Dendritic cell treated with granulocyte-macrophage colony-stimulating factor and Interleukin-4, amounts not matched to agents 40 ng/mL and 50 ng/mL, for 4 days (primary cell): ENCODE measurements around the gene HIPK1.
"Not testable (repeated sequence)": the region's sequence is repeated elsewhere in the genome, so short reads cannot be mapped to it uniquely, and the experiment has no call there.

Source experiments
- H3K27ac Mint-ChIP-seq: one replicate; pipeline ENCODE4 v1.8.0; 2022; ENCODE audit warnings: mild to moderate bottlenecking, mixed read lengths
- H3K27me3 Mint-ChIP-seq: one replicate; pipeline ENCODE4 v1.8.0; 2022; ENCODE audit warnings: mild to moderate bottlenecking, mixed read lengths
- H3K36me3 Mint-ChIP-seq: one replicate; pipeline ENCODE4 v1.8.0; 2022; ENCODE audit warnings: low read depth, mixed read lengths
- H3K4me1 Mint-ChIP-seq: one replicate; pipeline ENCODE4 v1.8.0; 2022; ENCODE audit warnings: low read depth, mixed read lengths
- H3K4me3 Mint-ChIP-seq: one replicate; pipeline ENCODE4 v1.8.0; 2022; ENCODE audit warnings: mild to moderate bottlenecking, moderate library complexity, mixed read lengths
- H3K9me3 Mint-ChIP-seq: one replicate; pipeline ENCODE4 v1.8.0; 2022; ENCODE audit warnings: mixed read lengths
- intact Hi-C: fragments of 100-400 bp; cut with micrococcal nuclease; formaldehyde crosslinking; loops from one replicate; pipeline ENCODE4 v1.15.0; 2022

HIPK1 gene

DNA sequence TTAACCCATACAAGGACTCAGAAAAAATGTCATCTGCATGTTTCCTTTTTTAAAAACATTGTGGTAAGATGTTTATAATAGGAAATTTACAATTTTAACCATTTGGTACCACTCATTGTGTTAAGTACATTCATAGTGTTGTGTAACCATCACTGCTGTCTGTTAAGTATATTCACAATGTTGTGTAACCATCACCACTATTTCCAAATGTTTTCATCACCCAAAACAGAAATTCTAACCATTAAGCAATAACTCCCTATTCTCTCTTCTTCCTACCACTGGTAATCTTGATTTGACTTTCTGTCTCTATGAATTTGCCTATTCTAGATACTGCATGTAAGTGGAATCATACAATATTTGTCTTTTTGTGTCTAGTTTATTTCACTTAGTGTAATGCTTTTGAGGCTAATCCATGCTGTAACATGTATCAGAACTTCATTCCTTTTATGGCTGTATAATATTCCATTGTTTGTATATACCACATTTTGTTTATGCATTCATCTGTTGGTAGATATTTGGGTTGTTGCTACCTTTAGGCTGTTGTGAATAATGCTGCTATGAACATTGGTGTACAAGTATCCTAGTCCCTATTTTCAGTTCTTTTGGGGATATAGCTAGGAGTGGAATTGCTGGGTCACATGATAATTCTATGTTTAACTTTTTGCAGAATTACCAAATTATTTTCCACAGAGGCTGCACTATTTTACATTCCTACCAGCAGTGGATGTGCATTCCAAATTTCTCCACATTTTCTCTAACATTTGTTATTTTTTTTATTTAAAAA lies 14.1 kb downstream of the HIPK1 start:
- Mint-ChIP-seq H3K36me3 (peaks cover 66% of the 10 kb centered on the region), H3K27me3 (no peaks in the 10 kb centered on the region), H3K4me3 (no peak overlapping the region), H3K4me1 (peaks cover 73% of the 10 kb centered on the region), H3K27ac (no peak overlapping the region), H3K9me3 (no peaks in the 10 kb centered on the region)
- intact Hi-C loops = no loop called here

DNA sequence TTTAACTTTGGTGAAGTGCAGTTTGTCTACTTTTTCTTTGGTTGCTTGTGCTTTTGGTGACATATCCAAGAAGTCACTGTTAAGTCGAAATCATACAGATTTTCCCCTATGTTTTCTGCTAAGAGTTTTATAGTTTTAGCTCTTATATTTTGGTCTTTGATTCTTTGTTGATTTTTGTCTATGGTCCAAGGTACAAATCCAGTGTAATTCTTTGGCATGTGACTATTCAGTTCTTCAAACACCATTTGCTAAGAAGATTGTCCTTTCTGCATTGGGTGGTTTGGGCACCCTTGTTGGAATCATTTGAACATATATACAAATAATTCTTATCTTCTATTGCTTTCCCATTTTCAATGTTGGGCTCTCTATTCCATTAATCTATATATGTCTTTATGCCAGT lies 16.2 kb downstream of the HIPK1 start:
- no peak overlapping the region for H3K4me3 Mint-ChIP-seq
- no peaks in the 10 kb centered on the region for H3K27me3 Mint-ChIP-seq
- no peaks in the 10 kb centered on the region for H3K9me3 Mint-ChIP-seq
- H3K4me1 Mint-ChIP-seq = peaks cover 52% of the 10 kb centered on the region
- H3K27ac Mint-ChIP-seq = no peak overlapping the region
- H3K36me3 Mint-ChIP-seq = peaks cover 68% of the 10 kb centered on the region
- intact Hi-C loops = no loop called here

DNA sequence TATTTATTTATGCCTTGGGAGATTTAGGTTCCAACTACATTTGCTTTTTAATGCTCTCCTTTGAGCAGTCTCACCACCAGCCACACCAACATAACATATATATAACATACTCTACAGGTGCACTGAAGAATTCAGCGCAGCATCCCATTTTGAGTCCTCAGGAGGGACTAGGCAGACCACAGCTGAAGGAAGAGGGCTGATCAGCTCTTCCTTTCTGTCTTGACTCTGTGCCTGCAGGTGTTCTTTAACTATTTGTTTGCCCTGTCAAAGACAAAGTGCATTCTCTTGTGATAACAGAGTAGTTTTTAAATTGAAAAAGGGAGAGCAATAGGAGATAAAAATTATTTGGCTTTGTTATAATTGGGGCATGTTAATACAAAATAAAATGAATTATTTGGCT lies 17.0 kb downstream of the HIPK1 start:
- intact Hi-C loops = no loop called here
- Mint-ChIP-seq H3K4me3 (no peak overlapping the region), H3K9me3 (no peaks in the 10 kb centered on the region), H3K27ac (no peak overlapping the region), H3K4me1 (peaks cover 45% of the 10 kb centered on the region), H3K36me3 (peaks cover 60% of the 10 kb centered on the region), H3K27me3 (no peaks in the 10 kb centered on the region)

DNA sequence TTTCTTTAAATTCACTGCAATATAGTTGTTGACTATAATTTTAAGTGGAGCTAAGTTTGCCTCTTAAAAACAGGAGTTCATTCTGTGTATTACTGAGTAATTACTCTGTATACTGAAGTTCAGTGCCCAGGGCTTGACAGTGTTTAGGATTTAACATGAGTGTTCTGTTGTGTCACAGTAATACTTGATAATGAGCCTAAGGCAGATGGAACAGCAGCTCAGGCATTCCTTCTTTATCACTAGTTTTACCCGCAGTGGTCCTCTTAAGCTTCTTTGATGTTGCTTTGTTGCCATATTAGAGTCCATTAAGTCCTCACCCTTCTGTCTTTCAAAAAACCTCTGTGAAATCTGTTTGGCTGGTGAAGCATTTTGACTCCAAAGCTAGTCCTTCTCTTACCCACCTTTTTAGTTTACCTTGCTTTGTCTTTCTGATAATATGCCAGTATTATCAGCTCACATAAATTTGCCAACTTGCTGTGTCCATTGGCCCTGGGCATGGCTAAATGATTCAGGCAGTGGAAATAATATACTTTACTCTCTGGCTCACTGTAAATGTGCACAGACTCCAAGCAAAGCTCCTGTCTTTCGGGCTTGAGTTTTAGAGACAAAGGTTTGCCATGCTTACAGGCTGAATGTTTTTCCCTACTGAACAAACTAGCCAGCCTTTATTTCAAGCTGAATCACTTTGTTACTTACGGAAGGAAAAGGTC lies 17.7 kb downstream of the HIPK1 start:
- Mint-ChIP-seq H3K36me3 (peaks cover 53% of the 10 kb centered on the region), H3K27me3 (no peaks in the 10 kb centered on the region), H3K27ac (no peak overlapping the region), H3K4me3 (no peak overlapping the region), H3K4me1 (peaks cover 45% of the 10 kb centered on the region), H3K9me3 (no peaks in the 10 kb centered on the region)
- intact Hi-C loops = no loop called here

DNA sequence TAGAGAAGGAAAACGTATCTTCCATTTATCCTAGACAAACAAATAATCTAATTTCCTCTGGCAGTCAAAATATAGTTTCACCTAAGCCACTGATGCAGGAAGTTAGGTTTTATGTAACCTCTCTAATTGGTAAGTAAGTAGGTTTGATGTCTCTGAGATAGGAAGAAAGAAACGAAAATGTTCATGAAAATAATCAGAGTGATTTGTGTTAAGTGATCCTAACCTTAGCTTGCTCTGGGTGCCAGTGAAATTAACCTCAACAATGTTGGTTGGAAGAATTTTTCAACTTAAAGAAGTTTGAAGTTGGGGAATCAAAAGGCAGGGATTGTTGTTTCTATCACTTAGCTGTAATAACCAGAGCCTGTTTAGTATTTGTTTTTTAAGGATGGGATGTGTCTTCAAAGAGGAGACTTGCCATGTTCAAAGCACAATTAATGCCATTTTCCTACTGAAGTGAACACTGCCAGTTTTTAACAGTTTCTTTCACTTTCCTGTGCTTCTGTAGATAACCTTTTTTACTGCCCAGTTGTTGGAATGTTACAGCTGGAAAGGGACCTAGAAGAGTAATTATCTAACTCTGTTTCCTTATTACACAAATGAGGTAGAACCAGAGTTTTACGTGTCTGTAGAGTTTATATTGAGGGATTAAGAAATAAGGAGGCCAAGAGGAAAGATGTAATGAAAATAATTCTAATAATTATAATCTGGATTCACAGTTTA lies 18.4 kb downstream of the HIPK1 start:
- no peak overlapping the region for H3K4me3 Mint-ChIP-seq
- peaks cover 46% of the 10 kb centered on the region for H3K36me3 Mint-ChIP-seq
- no peaks in the 10 kb centered on the region for H3K9me3 Mint-ChIP-seq
- no peak overlapping the region for H3K27ac Mint-ChIP-seq
- H3K27me3 Mint-ChIP-seq = no peaks in the 10 kb centered on the region
- intact Hi-C loops = no loop called here
- peaks cover 40% of the 10 kb centered on the region for H3K4me1 Mint-ChIP-seq

DNA sequence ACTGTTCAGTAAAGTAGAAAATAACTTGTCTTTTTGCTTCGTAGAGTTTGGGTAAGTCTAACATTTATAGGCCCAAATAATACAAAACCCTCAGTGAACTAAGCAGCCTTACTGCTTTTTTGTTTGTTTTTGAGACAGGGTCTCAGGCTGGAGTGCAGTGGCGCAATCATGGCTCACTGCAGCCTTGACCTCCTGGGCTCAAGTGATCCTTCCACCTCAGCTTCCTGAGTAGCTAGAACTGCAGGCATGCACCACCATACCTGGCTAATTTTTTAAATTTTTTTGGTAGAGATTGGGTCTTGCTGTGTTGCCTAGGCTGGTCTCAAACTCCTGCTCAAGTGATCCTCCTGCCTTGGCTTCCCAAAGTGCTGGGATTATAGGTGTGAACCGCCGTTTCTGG lies 19.0 kb downstream of the HIPK1 start:
- Mint-ChIP-seq H3K4me1 (peaks cover 37% of the 10 kb centered on the region), H3K36me3 (peaks cover 42% of the 10 kb centered on the region)
- H3K4me3 Mint-ChIP-seq = not testable (repeated sequence)

DNA sequence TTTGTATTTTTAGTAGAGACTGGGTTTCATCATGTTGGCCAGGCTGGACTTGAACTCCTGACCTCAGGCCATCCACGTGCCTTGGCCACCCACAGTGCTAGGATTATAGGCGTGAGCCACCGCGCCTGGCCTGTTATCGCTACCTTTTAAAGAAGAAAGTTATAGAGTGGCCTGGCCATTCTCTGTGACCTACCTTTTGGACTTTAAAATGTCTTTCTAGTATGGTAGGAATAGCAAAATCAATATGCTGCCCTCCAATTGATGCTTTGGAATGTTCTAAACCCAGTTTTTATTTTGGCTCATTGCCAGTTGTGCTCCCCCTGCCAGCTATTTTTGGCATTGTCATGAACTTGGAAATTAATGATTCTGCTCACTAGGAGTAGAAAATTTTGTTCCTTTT lies 19.9 kb downstream of the HIPK1 start:
- Mint-ChIP-seq H3K27me3 (no peaks in the 10 kb centered on the region), H3K4me1 (peaks cover 42% of the 10 kb centered on the region), H3K9me3 (no peaks in the 10 kb centered on the region), H3K36me3 (peaks cover 41% of the 10 kb centered on the region), H3K4me3 (no peak overlapping the region), H3K27ac (no peak overlapping the region)
- intact Hi-C loops = no loop called here

More for the DNA sequence above, 19.0 kb downstream of the HIPK1 start:
- H3K27ac Mint-ChIP-seq, H3K27me3 Mint-ChIP-seq, H3K9me3 Mint-ChIP-seq, intact Hi-C loops: not testable (repeated sequence)

DNA sequence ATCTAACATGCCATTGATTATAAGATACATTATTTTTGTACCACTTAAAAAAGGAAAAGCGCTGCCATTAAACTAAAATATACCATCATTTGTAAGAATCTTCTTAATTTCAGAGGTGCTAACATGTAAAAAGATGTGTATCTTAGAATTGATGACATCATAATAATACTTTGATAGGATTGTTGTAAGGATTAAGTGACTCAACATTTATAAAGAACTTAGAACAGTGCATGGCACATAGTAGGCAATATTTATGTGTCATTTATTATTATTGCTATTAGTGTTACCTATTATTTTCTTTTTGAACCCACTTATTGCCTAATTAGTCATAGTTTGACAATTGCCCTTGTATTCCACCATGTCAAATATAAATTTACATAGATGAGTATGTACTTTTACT lies 21.8 kb downstream of the HIPK1 start:
- Mint-ChIP-seq H3K9me3 (no peaks in the 10 kb centered on the region), H3K4me3 (no peak overlapping the region), H3K27ac (no peak overlapping the region), H3K36me3 (peaks cover 40% of the 10 kb centered on the region), H3K27me3 (no peaks in the 10 kb centered on the region), H3K4me1 (peaks cover 29% of the 10 kb centered on the region)
- intact Hi-C loops = no loop called here

DNA sequence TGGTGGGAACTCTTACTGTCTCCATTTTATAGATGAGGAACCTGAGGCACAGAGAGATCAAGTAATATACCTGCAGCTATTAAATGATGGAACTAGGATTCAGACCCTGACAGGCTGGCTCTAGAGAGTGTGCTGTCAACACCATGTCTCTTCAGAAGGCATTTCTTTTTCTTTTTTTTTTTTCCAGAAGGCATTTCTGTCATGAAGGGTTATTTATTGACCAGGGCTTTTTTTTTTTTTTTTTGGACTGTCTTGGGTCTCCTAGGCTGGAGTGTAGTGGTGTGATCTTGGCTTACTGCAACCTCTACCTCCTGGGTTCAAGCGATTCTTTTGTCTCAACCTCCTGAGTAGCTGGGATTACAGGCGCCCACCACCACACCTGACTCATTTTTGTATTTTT lies 22.6 kb downstream of the HIPK1 start:
- Mint-ChIP-seq H3K4me1 (peaks cover 21% of the 10 kb centered on the region), H3K36me3 (peaks cover 43% of the 10 kb centered on the region), H3K9me3 (no peaks in the 10 kb centered on the region), H3K4me3 (no peak overlapping the region), H3K27me3 (no peaks in the 10 kb centered on the region), H3K27ac (no peak overlapping the region)
- intact Hi-C loops = no loop called here

DNA sequence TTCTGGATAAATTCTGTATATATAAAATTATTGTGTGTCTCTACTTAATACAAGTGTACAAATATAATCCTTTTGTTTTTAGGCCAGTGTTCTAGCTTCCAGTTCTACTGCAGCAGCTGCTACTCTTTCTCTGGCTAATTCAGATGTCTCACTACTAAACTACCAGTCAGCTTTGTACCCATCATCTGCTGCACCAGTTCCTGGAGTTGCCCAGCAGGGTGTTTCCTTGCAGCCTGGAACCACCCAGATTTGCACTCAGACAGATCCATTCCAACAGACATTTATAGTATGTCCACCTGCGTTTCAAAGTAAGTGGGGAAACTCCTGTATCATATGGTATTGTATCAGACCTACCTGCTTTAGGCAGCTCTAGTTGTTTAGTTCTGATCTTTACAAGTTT lies 28.9 kb downstream of the HIPK1 start:
- no peaks in the 10 kb centered on the region for H3K27me3 Mint-ChIP-seq
- H3K4me1 Mint-ChIP-seq = peaks cover 8% of the 10 kb centered on the region
- H3K36me3 Mint-ChIP-seq = peaks cover 92% of the 10 kb centered on the region
- H3K9me3 Mint-ChIP-seq = no peaks in the 10 kb centered on the region
- intact Hi-C loops = no loop called here
- no peak overlapping the region for H3K27ac Mint-ChIP-seq
- H3K4me3 Mint-ChIP-seq = no peak overlapping the region

DNA sequence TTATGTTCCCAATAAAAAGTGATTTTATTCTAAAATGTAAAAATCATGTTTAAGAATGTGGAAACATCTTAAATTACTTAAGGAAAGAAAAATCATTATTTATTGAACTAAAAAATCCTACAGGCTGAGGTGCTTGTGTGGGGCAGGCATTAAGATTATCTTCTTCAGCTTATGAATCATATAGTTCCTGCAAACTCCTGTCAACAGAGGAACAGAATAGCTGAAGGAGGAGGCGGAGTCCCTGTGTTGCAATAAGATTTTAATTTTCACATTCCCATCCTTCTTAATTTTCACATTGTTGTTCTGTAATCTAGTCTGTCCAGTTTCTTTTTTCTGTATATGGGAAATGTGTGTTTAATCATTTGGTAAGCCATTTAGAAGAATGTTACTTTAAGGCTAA lies 29.6 kb downstream of the HIPK1 start:
- intact Hi-C loops = no loop called here
- H3K36me3 Mint-ChIP-seq = peaks cover 95% of the 10 kb centered on the region
- no peaks in the 10 kb centered on the region for H3K27me3 Mint-ChIP-seq
- peaks cover 3% of the 10 kb centered on the region for H3K4me1 Mint-ChIP-seq
- H3K4me3 Mint-ChIP-seq = no peak overlapping the region
- no peak overlapping the region for H3K27ac Mint-ChIP-seq
- no peaks in the 10 kb centered on the region for H3K9me3 Mint-ChIP-seq

DNA sequence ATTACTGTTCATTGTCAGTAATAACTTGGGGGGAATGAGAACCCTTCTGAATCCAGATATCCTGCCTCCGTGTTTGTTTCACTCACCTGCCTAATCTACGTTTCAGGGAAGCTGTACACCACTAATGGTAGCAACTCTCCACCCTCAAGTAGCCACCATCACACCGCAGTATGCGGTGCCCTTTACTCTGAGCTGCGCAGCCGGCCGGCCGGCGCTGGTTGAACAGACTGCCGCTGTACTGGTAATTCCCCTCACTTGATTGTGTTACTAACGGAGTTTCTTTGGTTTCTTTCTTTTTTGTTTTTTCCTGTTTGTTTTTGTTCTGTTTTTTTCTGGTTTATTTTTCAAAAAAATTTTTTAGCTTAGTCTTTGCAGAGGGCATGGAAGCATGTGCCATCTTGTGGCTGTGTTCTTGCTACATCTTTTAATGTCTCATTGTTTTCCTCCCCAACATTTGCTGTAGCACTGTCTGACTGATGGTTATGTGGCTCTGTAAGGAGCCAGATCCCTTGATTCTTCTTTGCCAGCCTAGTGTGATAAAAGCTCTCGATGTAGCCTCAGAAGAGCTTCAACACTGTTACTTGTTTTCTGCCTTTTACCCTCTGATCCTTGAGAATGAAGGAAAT lies 34.3 kb downstream of the HIPK1 start:
- H3K4me1 Mint-ChIP-seq = no peaks in the 10 kb centered on the region
- H3K27me3 Mint-ChIP-seq = no peaks in the 10 kb centered on the region
- peaks cover 93% of the 10 kb centered on the region for H3K36me3 Mint-ChIP-seq
- no peak overlapping the region for H3K4me3 Mint-ChIP-seq
- H3K27ac Mint-ChIP-seq = no peak overlapping the region
- H3K9me3 Mint-ChIP-seq = no peaks in the 10 kb centered on the region
- intact Hi-C loops = loop anchor here (10.0 kb wide), 1 partner anchor 839 kb away; no protein-coding TSS in a partner anchor

DNA sequence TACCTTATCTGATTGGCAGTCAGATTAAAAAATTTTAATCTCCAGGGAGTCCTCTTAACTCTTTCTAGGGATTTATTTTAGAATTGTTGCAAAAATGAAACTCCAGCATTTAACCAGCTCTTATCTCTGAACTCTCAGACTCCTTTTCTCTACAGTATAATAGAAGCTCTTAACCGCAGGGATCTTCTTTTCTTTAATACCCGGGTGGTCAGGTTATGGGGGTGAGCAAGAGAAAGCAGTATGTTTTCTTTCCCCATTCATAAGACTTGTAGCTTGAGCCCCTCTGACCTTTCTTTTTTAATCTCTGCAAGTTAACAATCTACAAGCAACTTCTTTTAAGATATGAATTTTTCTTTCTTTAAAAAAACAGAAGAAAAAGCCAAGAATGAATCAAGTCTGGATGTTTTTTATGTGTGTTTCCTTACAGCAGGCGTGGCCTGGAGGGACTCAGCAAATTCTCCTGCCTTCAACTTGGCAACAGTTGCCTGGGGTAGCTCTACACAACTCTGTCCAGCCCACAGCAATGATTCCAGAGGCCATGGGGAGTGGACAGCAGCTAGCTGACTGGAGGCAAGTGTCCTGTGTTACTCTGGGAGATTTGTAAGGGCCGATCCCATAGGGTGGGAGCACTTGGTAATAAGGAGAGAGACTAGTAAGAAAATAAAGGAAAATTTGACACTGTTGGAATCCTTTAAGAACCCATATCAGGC lies 36.7 kb downstream of the HIPK1 start:
- Mint-ChIP-seq H3K4me3 (no peak overlapping the region), H3K27ac (no peak overlapping the region), H3K27me3 (no peaks in the 10 kb centered on the region), H3K36me3 (peaks cover 96% of the 10 kb centered on the region), H3K9me3 (no peaks in the 10 kb centered on the region), H3K4me1 (no peaks in the 10 kb centered on the region)
- intact Hi-C loops = loop anchor here (10.0 kb wide), 1 partner anchor 841 kb away; no protein-coding TSS in a partner anchor
